ENCODE data around the gene MAMSTR.

Gene MAMSTR

GRCh38 chr19:48668332-48668731, 51.2 kb downstream of the MAMSTR start:
- H3K9ac ChIP-seq (ENCODE audit: low read depth, low read length, poor library complexity, severe bottlenecking): no peak overlapping the region
- H3K4me3 ChIP-seq (ENCODE audit: low read length, poor library complexity, severe bottlenecking): no peak overlapping the region
- no peaks in the 10 kb centered on the region for H3K27me3 ChIP-seq (ENCODE audit: insufficient read depth, low read length, poor library complexity, severe bottlenecking)
- no peaks in the 10 kb centered on the region for H3K9me3 ChIP-seq (ENCODE audit: insufficient read depth, low read depth, low read length)
- H3K4me1 ChIP-seq (ENCODE audit: insufficient read depth, low read length, poor library complexity, severe bottlenecking): no peaks in the 10 kb centered on the region
- H3K79me2 ChIP-seq (ENCODE audit: insufficient read depth, low read length): no peaks in the 10 kb centered on the region
- TF ChIP-seq CTCF (conservative IDR thresholded peaks at IDR 0.05; ENCODE audit: low read length) (no peak), EZH2phosphoT487 (IDR thresholded peaks at IDR 0.05; ENCODE audit: borderline replicate concordance) (no peak)
- no peaks in the 10 kb centered on the region for H4K20me1 ChIP-seq (ENCODE audit: insufficient read depth, low read length, poor library complexity, severe bottlenecking)
- no peak overlapping the region for H2AFZ ChIP-seq (ENCODE audit: low read length)
- H3K36me3 ChIP-seq (ENCODE audit: insufficient read depth, low read length): no peaks in the 10 kb centered on the region
- no peaks in the 10 kb centered on the region for H3F3A ChIP-seq (ENCODE audit: low read depth)
- H3K9me2 ChIP-seq (replicated peaks; ENCODE audit: low read depth, low read length): no peaks in the 10 kb centered on the region
- no peak overlapping the region for H3K4me2 ChIP-seq (ENCODE audit: low read depth, low read length, poor library complexity, severe bottlenecking)

GRCh38 chr19:48665786-48666185, 53.7 kb downstream of the MAMSTR start:
- no peaks in the 10 kb centered on the region for H3F3A ChIP-seq (ENCODE audit: low read depth)
- no peaks in the 10 kb centered on the region for H3K9me2 ChIP-seq (replicated peaks; ENCODE audit: low read depth, low read length)
- H3K9ac ChIP-seq (ENCODE audit: low read depth, low read length, poor library complexity, severe bottlenecking): no peak overlapping the region
- H4K20me1 ChIP-seq (ENCODE audit: insufficient read depth, low read length, poor library complexity, severe bottlenecking): no peaks in the 10 kb centered on the region
- no peak overlapping the region for H2AFZ ChIP-seq (ENCODE audit: low read length)
- H3K4me2 ChIP-seq (ENCODE audit: low read depth, low read length, poor library complexity, severe bottlenecking): no peak overlapping the region
- H3K79me2 ChIP-seq (ENCODE audit: insufficient read depth, low read length): no peaks in the 10 kb centered on the region
- H3K9me3 ChIP-seq (ENCODE audit: insufficient read depth, low read depth, low read length): no peaks in the 10 kb centered on the region
- no peak overlapping the region for H3K4me3 ChIP-seq (ENCODE audit: low read length, poor library complexity, severe bottlenecking)
- H3K36me3 ChIP-seq (ENCODE audit: insufficient read depth, low read length): no peaks in the 10 kb centered on the region
- no peaks in the 10 kb centered on the region for H3K27me3 ChIP-seq (ENCODE audit: insufficient read depth, low read length, poor library complexity, severe bottlenecking)
- TF ChIP-seq CTCF (conservative IDR thresholded peaks at IDR 0.05; ENCODE audit: low read length): no peak
- peaks cover 6% of the 10 kb centered on the region for H3K4me1 ChIP-seq (ENCODE audit: insufficient read depth, low read length, poor library complexity, severe bottlenecking)

- Histone ChIP-seq H3K9ac (ENCODE audit: low read depth, low read length, poor library complexity, severe bottlenecking) (no peak overlapping the region), H3K36me3 (ENCODE audit: insufficient read depth, low read length) (no peaks in the 10 kb centered on the region), H3K4me2 (ENCODE audit: low read depth, low read length, poor library complexity, severe bottlenecking) (no peak overlapping the region), H3K4me1 (ENCODE audit: insufficient read depth, low read length, poor library complexity, severe bottlenecking) (peaks cover 8% of the 10 kb centered on the region), H4K20me1 (ENCODE audit: insufficient read depth, low read length, poor library complexity, severe bottlenecking) (no peaks in the 10 kb centered on the region), H3F3A (ENCODE audit: low read depth) (no peaks in the 10 kb centered on the region), H3K4me3 (ENCODE audit: low read length, poor library complexity, severe bottlenecking) (no peak overlapping the region), H3K27me3 (ENCODE audit: insufficient read depth, low read length, poor library complexity, severe bottlenecking) (no peaks in the 10 kb centered on the region), H3K9me3 (ENCODE audit: insufficient read depth, low read depth, low read length) (no peaks in the 10 kb centered on the region), H2AFZ (ENCODE audit: low read length) (no peak overlapping the region), H3K79me2 (ENCODE audit: insufficient read depth, low read length) (no peaks in the 10 kb centered on the region), H3K9me2 (replicated peaks; ENCODE audit: low read depth, low read length) (no peaks in the 10 kb centered on the region)
- no peak for TF ChIP-seq EZH2phosphoT487 (IDR thresholded peaks at IDR 0.05; ENCODE audit: borderline replicate concordance)
- TF ChIP-seq CTCF (conservative IDR thresholded peaks at IDR 0.05; ENCODE audit: low read length): no peak
These were observed 55.0 kb downstream of the MAMSTR start for GRCh38 chr19:48664476-48664875.
